Nucleus accumbens (tissue), 56 donors: ENCODE data around the gene KCNQ1OT1.
A peak's percentile ranks its signal among the peaks of the same experiment; 100 is the strongest.

Experiments
- DNase-seq, 56 donors: peaks; one replicate each; lab custom pipeline; 2025; lab: John Stamatoyannopoulos, UW

Gene KCNQ1OT1

DNA sequence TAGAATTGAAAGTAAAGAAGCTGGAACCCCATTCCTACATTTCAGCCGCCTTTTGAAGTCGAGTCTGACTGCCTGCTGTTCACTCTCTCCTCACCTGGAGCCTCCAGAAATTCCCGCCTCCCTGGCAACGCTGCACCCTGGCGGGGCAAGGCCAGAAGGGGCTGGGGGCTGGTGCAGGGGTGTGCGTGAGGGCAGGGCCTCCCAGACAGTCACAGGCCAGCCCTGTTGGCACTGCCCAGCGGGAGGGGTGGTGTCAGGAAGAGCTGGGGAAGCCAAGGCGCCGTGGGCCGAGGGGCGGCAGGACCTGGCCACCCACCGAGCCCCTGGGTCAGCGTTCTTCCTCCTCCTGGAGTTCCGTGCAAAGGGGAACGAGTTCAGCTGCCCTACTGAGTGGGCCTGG, 123.2 kb downstream of the KCNQ1OT1 start:
- no peak for DNase-seq

DNA sequence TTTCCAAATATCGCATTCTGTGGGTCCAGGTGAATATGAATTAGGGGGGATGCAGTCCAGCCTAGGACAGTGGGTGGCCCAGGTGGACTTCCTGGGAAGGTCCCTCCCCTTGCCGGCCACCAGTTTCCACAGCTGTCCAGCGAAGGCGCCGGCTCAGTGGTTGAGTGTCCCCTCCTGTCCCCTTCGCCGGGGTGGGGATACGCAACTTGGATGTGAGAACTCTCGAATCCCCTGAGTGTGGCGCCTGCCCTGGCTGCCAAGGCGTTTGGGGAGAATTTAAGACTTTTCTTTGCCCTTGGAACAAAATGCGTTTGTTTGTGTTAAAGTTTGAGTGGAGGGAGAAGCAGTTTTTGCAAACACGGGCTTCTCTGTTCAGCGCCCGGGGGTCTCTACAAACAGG, 123.7 kb downstream of the KCNQ1OT1 start:
- DNase-seq, result no peak

DNA sequence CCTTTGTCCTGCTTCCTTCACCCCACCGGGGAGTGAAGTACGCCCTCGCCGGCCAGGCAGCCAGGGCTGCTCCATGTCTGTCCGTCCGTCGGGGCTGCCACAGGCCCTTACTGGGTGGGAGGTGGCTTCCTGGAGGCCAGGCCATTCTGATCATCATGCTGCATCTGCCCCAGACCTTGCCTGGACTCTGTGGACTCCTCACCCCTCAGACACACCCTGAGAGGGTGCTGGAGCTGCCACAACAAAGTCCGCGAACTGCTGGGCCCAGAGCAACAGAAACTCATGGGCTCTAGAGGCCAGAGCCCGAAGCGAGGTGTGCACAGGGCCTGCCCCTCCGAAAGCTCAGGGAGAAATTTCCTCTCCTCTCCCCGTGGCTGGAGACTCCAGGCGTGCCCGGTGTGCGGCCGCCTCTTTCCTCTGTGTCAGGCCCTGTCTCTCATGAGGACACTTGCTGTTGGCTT, 124.2 kb downstream of the KCNQ1OT1 start:
- no peak for DNase-seq

DNA sequence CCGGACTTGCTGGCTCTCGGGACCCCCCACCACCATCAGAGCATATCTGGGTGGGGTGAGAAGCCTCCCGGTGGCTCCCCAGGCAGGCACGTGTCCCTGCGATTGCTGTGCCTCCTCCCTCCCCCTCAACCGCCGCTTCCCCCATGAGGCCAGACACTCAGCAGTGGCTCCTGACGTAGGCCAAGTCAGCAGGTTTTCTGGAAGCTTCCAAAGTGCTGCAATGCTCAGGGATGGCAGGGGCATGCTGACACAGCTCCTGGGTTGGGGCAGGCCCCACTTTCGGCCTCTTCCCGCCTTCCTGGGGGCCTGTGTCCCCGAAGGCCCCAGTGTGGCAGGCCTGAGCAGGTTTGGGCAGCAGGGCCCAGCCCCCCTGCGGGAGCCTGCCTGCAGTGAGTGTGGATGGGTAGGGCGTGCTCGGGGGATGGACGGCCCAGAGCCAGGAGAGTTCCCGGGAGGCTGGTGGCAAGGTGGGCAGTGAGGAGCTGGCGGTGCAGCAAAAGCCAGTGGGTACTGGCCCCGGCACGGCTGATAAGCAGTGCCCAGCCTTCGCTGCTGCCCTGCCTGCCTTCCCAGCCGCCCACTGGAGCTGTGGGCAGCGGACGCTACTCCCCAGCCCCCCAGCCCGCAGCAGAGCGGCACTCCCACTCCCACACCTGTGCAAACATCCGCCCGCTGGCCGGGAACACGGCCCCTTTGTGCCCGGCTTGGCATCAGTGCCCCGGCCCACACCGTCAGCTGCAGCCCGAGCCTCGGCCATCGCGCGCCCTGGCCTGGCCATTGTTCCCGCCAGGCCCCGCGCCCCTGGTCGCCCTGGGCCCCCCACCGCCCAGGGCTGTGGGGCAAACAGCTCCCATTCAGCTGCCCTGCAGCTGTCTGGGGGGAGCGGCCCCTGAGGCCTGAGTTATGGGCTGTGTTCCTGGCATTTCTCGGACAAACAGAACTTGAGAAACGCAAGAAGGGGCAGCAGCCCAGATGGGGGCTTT, 125.0 kb downstream of the KCNQ1OT1 start:
- DNase-seq, result peak in 31 of 56 donors; percentile 13 to 84 (median 46)

DNA sequence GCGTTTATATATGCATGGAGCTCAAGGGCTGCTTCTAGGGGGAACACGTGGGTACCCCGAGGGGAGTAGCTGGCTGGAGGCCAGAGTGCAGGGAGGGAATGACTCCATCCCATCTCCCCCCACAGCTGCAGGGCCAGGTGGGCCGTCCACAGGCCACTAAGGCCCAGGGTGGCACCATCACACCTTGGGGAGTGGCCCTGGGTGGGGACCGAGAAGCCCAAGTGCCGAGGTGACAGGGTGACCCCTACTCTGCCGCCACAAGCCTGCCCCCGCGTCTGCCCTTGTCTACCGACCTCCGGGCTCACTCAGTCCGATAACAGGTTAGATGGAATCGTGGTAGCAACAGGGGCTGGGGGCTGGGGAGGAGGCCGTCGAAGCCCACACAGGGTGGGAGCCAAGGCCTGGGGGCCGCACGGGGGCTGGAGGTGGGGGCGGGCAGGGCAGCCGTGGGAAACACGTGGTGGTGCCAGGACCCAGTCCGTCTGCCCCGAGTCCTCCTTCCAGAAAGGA, 125.7 kb downstream of the KCNQ1OT1 start:
- DNase-seq, result no peak

DNA sequence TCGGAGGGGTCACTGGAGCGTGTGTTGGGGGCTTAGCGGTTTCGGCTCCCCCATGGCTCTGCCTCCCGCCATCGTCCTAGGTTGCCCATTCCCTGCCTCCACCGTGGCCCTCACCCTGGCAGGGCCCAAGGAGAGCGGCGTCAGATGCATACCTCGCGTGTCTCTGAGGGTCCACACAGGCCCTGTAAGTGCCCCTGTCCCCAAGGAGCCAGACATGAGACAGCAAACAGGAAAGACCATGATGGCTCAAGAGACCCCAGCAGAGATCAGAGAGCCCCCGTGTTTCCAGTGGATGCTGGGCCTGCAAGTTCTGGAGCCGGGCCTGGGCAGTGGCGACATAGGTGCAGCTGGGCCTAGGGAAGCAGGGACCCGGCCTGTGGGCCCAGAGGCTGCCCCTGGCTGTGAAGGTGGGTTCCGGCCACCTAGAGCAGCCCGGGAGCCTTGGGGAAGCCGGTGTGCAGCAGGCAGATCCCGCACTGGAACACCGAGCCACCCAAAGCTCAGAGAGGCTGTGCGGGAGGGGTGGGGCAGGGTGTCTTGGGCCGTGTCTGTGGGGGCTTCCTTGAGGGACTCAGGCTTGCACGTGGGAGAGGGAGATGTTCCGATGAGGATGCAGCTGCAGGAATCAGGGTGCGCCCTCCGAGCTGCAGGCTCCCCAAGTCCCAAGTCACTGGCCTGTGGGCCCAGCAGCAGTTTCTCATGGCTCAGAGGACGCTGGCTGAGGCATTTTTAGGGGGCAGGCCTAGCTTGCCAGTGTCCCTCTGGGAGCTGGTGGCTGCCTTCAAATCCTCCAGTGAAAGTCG, 126.4 kb downstream of the KCNQ1OT1 start:
- DNase-seq, result no peak

DNA sequence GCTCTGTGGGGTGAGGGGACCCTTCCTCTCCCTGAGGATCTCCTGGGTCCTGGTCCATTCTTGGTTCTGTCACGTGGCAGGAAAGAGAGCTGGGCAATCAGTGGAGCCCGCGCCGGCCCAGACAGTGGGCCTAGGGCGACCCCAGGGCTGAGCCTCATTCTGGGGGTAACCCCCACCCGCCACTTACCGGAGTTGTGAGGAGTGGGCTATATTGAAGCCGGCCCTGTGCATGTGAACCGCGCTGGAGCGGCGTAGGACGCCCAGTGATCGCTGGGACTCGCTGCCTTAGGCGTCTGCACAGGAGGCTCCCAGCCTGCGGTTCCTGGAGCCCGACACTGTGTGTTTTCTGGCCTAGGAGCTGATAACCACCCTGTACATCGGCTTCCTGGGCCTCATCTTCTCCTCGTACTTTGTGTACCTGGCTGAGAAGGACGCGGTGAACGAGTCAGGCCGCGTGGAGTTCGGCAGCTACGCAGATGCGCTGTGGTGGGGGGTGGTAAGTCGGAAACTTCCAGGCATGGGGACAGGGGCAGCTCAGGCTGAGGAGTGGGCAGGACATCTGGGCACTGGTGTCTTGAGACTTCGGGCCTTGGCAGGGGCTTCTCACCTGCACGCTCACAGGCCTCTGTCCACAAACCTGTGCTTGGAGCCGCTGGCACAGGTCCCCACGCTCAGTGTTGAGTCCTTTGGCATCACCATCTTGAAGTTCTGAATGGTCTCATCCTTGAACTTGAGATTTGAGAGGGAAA, 127.1 kb downstream of the KCNQ1OT1 start:
- no peak for DNase-seq

DNA sequence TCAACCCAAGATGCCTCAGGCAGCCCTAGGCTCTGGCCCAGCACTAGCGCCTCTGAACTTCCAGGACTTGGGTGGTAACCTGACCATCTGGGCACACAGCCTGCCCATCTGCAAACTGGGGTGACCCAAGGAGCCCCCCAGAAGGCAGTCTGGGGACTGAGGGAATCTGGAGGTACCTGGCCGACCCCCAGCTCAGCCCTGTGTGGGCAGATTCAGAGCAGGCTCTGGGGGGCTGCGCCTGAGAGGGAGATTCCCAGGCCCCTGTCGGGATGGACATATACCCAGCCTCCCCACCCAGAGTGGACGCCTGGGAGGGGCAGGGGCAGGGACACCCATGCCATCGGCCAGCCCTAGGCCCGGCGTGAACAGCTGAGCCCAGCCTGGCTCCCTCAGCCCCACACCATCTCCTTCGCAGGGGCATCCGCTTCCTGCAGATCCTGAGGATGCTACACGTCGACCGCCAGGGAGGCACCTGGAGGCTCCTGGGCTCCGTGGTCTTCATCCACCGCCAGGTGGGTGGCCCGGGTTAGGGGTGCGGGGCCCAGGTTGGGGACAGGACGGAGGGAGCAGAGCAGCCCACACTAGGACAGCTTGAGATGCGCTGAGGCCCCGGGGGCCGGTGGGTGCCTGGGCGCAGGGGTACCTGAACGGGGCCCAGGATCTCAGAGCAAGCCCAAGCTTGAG, 128.1 kb downstream of the KCNQ1OT1 start:
- DNase-seq, result no peak

DNA sequence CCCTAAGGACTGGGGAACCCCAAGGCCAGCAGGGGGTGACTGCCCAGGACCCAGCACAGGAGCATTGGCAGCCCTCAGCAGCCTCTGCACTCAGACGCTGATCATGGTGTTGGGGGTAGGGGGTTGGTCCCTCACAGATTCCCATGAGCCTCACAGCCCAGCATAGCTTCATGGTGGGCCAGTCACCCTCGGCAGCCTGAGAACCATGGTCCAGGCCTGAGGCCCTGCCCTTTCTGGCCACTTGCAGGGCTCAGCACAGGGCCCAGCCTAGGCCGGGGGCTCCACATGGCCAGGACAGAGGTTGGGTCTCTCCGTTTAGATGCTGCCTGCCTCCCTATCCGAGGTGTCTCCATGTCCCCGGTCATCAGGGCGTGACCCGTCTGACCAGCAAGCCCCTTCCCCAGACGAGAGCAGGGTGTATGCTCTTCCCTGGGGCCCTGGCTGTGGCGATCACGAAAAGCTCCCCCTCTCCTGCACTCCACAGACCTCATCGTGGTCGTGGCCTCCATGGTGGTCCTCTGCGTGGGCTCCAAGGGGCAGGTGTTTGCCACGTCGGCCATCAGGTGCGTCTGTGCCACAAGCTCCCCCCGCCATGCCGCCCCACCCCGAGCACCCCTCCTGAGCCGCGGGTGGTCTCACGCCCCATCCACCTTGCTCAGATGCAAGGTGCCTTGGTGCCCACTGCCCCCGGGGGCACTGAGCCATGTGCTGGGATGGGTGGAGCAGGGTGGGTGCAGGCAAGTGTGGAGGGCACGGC, 128.8 kb downstream of the KCNQ1OT1 start:
- no peak for DNase-seq

DNA sequence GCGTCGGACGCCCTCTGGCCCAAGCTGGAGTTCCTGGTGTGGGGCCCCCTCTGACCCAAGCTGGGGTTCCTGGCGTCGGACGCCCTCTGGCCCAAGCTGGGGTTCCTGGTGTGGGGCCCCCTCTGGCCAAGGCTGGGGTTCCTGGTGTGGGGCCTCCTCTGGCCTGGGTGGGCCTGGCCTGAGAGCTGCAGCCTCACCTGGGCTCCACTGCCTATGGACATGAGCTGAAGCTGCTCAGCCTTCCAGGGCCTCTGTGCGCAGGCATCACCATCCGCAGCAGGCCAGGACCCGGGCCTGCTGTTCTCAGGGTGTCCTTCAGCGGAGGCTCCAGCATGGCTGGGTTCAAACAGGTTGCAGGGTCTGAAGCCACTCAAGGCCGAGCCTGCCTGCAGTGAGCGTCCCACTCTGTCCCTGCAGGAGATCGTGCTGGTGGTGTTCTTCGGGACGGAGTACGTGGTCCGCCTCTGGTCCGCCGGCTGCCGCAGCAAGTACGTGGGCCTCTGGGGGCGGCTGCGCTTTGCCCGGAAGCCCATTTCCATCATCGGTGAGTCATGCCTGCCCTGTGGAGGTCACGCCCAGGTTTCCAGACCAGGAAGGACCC, 129.5 kb downstream of the KCNQ1OT1 start:
- DNase-seq, result no peak

DNA sequence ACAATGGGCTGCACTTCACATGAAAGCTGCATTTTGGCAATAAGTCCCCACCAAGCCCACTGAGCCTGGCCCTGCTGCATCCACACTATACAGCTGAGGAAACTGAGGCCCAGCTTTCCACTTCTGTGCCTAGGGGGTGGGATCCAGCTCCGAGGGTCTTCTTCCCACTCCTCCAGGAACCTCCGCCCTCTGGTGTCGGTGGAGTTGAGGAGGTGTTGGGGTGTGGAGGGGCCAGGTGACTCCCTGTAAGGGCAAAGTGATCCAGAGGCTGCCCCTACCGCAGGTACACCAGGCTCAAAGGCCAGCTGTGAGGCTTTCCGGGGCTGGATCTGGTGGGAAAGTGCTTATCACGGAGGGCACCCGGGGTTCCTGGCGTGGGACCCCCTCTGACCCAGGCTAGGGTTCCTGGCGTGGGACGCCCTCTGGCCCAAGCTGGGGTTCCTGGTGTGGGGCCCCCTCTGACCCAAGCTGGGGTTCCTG, 130.0 kb downstream of the KCNQ1OT1 start:
- no peak for DNase-seq

DNA sequence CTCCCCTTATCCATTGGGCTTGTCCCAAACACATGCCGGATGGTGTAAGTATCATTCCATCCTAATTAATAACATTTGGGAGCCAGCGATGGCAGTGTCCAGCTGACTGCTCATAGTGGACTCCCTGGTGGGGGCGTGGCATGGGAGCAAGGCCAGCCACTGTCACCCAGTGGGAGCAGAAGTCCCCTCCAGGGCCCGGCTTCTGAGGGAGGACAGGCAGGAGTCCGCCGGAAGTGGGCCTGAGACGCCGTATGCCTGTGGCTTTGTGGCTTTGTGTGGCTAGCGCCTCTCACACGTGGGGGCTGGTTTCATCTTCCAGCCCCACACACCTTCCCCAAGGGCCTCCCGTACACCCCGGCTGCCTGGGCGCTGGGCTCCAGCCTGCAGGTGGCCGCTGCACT, 130.5 kb downstream of the KCNQ1OT1 start:
- DNase-seq, result no peak

DNA sequence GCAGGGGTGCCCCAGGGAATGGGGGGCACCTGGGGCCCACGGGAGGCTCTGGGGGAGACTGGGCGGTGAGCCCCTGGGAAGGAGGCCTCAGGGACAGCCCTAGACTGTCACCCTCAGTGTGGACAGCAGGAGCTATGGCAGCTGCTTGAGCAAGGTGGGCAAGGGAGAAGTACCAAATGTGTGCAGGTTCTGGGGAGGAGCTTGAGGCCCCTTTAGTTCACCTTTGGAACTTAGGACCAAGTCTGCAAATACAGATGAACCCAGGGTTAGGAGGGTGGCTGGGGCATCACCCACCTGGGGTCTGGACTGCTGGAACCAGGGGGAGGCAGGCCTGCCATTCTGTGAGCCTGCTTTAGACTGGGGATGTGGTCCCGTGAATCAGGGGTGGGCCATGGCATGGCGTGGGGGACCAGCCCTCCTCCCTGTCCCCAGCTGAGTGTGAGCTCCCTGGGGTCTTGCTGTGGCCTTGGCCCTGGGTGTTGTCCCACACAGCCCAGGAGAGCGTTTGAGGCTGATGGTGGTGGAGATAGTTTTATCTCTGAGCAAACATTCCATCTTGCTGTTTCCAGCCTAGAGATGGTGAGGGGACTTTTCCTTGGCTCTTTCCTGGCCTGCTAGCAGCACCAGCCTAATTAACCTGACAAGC, 132.6 kb downstream of the KCNQ1OT1 start:
- DNase-seq, result no peak

DNA sequence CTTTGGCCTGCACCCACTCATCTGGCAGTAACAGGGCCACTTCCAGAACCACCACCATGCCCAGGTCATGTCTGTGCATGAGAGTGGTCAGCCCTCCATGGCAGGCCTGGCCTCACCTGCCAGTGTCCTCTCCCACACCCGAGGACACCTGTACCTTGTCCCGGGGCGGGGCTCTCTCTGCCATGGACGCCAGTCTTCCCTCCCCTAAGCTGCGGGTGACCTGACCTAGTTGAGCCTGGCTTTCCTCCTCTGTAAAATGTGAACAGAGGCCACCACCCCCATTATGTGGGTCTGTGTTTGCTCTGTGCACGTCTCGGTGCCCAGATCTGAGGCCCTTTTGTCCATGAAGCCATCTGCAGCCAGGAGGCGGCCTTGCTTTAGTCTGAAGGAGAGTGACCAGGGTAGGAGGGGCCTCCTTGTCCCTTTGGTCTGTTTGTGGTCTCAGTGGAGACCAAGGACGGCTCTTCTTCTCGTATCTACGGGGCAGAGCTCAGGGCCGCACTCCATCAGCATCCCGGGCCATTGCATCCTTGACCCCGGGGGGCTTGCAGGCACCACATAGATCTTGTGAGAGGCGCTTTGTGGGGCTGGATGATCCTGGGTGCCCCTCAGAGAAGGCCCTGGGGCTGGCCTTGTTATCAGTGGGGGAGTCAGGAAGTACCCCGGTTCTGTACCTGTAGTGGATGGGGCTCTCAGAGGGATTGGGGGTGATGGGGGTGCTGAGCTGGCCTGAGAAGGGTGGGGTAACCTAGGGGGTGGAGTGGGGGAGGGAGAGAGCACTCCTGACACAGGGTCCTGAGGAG, 133.4 kb downstream of the KCNQ1OT1 start:
- peak in 3 of 56 donors; percentile 8 to 57 (median 29) for DNase-seq

DNA sequence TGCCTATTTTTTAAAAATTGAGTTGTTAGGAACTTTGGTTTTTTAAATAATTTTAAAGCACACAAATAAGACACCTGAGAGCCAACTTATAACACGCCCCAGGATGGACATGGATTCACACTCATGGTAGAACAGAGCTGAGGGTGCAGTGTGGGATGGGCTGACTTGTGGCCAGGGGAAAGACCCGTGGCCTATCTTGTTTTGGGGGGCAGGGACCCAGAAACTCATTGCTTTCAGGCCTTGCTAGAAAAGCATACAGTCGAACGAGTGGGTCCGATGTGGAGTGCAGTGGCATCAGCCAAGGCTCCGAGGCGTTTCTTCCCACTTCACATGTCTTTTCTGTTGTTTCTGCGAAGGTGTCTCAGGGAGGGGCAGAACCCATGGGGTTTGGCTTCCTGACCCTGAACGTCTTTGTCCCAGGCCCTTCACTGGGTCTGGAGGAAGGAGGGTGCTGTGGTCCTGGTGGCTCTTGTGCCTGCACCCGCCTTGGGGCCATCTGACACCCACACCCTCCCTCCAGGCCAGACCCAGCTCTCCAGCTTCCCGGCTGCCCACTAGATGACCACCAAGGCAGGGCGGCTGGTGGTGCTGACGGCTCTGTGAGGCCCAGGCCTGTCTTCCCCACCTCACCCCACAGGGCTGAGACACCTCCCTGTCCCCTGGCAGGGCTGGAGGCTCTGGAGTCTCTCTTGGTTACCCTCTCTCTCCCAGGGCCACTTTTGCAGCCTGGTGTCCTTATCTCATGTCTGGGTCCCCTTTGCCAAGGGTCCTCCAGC, 134.2 kb downstream of the KCNQ1OT1 start:
- DNase-seq, result no peak
